HG02571 (cell line): ENCODE results near the gene CDK14.
A peak's percentile ranks its signal among the peaks of the same experiment; 100 is the strongest.
"Not testable (repeated sequence)": the region's sequence is repeated elsewhere in the genome, so short reads cannot be mapped to it uniquely, and the experiment has no call there.

Source experiments
- ATAC-seq: cut with Tn5 transposase; IDR thresholded peaks from one replicate; pipeline ENCODE4 v1.9.1; 2021; ENCODE audit warnings: mild to moderate bottlenecking, moderate library complexity; ENCODE audit not compliant: unreplicated experiment

CDK14 gene

DNA sequence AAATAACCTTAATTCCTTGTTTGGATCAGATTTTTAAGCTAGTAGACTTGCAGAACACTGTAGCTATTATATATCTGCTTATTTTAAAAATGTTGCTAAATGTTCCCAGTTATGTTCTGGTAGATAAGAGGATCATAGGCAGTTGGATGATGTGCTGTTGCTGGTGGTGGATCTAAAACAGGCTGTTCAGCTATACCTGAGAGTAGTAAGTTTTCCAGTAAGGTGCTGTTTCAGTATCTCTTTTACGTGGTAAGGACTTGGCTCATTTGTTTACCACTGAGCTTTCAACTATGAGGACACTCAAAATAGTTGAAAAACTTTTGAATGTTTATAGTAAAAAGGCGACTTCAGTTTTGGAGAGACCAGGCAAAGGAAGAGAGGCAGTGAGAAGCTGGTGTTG is 180.9 kb downstream of the CDK14 start:
- ATAC-seq = peak; percentile 94

DNA sequence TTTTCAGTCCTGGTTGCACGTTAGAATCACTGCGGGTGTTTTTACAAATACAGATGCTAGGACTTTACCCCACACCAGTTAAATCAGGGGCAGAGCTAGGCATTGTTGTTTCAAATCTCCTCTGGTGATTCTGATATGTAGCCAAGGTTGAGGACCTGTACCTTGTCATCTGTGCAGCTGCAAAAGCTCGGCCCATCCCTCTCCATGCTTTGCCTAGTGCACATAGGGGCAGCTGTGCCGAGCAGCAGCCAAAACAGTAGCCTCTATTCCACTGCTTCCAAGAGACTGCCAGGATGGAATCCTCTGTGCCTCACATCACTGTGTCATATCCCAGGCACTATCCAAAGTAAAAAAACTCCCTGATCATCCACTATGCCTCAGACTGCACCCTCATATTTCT is 181.3 kb downstream of the CDK14 start:
- ATAC-seq = peak; percentile 48

DNA sequence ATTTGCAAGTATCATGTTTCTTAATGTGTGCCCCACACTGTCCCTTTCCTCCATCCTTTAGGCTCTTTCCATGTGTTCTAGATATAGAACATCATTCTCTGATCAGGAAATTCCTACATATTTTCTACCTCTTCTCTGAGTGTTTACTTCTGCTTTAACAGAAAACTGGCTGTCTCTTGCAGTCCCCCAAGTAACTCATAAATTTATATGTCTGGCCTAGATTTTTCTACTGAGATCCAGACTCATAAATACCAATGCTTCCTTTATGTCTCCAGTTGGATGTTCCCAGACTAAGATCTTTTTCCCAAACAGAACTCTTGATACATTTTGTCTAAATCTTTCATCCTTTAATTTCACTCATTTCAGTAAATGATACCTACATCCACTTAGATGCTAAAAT is 181.8 kb downstream of the CDK14 start:
- no peak for ATAC-seq

DNA sequence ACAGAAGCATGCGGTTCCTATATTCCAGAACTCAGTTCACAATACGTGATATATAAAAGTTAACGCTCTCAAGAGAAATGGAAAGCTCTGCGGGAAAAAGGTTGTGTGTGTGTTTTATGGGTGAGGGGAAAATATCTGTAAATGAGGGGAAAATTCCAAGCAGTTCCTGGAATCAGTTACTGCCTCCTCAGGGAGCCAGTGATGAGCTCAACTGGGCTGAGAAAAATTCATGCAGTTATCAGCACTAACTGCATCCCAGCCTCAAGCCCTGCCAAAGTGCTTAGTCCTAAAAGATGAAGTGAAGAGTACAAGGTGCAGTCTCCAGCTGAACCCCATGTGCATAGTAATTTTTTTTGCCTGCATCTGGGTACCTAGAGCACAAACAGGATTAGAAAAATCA is 191.9 kb downstream of the CDK14 start:
- no peak for ATAC-seq

DNA sequence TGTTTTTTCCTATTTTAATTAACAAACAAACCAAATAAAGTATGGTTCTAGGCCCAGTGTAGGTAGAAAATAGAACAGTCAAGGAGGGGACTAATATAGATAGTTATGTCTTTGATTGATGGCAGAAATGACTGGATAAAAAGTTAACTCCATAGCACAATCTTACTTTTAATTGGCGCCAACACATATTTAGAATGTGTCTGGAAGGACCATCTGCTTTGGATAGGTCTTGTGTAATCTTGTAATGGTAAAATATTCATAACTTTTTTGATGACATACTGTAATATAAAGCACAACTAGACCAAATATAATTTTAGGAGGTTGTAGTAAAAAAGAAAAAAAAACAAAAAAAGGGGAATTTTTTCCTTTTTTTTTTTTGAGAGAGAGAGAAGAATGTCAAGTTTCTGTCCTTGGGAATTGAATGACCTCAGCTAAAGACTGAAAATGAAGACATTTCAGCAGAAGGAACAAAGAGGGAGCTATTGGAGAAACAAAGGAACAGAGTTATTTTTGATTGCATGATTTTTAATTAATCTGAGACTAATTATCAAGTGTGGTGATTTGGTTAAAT is 193.7 kb downstream of the CDK14 start:
- ATAC-seq = no peak

DNA sequence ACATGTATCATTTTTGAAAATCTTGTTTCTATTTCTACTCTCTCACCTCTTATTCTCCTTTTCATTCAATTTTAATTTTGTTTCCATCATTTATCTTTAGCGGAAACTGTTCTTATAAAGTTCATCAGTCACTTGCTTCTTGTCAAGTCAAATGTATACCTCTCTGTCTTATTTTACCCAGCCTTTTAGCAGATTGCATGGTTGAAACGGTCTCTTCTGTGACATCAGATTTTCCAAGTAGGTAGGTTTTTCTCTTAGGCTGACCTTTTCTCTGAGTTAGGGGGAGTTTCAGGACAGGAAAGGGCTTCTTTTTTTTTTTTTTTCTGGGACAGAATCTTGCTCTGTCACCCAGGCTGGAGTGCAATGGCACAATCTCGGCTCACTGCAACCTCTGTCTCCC is 195.5 kb downstream of the CDK14 start:
- no peak for ATAC-seq

DNA sequence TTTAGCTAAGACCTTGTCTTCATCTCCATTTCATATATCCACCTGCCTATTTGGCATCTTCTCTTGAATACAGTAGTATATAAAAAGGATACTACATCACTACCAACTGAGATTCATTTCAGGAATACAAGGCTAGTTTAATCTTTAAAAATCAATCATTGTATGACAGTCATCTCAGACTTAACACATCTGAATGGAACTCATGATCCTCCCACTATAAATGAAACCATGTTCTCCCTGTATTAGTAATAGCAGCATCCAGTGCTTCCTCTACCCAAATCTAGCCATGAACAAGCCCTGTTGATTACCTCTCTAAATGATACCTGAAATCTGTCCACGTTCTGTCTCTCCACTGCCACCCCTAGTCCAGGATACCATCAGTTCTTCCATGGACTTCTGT is 196.2 kb downstream of the CDK14 start:
- ATAC-seq = no peak

DNA sequence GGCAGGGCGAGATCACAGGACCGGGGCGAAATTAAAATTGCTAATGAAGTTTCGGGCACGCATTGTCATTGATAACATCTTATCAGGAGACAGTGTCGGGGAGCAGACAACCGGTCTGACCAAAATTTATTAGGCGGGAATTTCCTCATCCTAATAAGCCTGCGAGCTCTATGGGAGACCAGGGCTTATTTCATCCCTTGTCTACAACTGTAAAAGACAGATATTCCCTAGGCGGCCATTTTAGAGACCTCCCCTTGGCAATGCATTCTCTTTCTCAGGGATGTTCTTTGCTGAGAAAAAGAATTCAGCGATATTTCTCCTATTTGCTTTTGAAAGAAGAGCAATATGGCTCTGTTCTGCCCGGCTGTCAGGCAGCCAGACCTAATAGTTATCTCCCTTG is 198.1 kb downstream of the CDK14 start:
- ATAC-seq = not testable (repeated sequence)

DNA sequence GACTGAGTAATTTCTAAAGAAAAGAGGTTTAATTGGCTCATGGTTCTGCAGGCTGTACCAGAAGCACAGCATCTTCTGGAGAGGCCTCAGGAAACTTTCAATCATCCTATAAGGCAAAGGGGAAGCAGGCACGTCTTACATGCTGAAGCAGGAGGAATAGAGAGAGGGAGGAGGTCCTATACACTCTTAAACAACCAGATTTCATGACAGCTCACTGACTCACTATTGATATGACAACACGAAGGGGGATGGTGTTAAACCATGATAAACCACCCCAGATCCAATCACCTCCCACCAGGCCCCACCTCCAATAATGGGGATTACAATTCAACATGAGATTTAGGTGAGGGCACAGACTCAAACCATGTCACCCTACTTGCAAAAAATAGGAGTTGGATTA is 201.5 kb downstream of the CDK14 start:
- no peak for ATAC-seq

DNA sequence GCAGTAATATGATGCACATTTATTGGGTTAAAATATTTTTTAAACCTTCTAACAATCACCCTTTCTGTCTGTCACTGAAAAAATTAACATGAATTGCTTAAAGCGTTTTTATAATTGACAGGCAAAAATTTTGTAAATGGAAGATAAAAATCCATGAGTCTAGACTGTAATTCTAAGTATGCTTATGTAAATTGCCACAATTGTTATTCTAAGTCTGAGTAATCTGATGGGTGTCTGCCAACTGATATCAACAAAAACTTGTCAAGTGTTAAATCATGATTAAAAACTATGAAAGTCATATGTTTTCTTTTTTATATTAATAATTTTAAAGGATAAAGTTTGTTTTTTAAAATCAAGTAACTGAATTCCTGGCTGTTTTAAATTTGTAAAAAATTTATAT is 208.2 kb downstream of the CDK14 start:
- ATAC-seq = no peak

DNA sequence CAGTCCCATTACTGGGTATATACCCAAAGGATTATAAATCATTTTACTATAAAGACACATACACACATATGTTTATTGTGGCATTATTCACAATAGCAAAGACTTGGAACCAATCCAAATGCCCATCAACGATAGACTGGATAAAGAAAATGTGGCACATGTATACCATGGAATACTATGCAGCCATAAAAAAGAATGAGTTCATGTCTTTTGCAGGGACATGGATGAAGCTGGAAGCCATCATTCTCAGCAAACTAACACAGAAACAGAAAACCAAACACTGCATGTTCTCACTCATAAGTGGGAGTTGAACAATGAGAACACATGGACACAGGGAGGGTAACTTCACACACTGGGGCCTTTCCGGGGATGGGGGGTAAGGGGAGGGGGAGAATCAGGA is 219.4 kb downstream of the CDK14 start:
- not testable (repeated sequence) for ATAC-seq

DNA sequence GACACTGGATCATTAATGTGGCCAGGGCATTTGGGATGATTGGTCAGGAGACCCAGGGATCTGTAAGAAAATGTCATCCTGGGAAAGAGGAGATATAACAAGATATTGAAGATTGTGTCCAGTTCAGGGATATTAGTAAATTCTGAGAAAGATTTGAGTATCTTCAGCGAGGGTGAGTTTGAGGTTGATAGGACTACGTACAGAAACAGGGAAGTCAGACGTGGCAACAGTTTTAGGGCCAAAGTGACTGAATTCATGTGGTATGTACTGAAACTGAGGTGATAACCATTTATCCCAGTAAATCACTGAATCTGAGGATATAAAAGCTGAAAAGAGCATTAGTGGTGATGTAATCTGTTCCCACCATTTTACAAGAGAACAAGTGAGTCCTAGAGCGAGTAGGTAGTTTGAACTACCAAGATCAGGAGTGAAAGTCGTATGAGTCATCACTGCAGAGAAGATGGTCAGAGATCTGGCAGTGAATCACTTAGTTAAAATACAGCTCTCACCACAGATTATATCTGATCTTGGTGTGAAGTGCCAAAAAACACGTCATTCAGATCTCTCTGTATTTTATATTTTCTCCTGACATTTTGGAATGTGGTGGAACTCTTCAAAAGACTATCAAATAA is 220.5 kb downstream of the CDK14 start:
- ATAC-seq = peak; percentile 100

DNA sequence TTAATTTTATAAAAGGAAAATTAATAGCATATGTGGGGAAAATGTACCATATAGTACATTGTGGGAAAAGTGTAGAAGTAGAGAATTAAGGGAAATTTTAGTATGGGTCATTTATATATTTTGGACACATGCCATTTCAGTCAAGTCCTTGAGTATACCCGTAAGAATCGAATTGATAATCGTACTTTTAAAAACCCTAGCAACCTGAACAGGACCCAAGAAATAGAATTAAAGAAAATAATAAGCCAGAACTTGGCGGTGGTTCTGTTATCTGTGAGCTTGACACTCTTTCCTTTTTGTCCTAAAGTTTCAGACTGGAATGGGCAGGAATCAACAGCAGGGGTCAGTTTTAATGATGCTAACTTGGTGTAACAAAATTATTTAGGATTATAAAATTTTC is 221.0 kb downstream of the CDK14 start:
- no peak for ATAC-seq

DNA sequence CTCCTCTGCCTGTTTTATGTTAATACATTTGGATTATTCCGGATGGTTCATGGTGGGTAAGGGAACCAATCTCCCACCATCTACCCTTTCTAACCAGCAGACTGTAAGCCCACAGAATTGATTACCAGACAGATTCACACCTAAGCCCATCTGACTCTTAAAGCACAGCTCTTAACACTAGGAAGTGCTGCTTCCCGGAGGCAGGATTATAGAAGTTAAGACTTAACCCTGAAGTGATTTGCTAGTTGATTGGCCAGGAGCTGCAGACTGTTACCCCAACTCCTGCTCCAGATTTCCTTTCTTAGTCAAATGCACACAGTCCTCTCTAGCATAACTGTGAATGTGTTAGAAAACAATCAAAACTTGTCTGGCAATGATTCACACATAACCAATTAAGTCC is 221.7 kb downstream of the CDK14 start:
- no peak for ATAC-seq

DNA sequence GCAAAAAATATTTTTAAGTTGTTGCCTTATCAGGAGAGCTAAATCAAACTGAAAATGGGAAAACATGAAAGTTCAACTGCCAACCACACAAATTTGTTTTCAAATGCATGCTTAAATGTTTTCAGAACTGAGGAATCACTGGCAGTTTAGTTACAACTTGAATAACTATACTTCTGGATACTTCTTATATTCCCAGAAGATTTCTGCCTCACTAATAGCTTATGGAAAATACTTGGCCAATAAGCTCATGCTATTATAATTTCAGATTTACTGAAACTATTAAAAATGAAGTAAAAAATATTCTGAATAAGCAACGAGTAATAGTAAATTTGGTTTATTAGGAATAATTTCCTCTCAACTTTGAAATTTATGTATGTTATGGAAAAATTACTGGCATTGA is 222.2 kb downstream of the CDK14 start:
- ATAC-seq = no peak

DNA sequence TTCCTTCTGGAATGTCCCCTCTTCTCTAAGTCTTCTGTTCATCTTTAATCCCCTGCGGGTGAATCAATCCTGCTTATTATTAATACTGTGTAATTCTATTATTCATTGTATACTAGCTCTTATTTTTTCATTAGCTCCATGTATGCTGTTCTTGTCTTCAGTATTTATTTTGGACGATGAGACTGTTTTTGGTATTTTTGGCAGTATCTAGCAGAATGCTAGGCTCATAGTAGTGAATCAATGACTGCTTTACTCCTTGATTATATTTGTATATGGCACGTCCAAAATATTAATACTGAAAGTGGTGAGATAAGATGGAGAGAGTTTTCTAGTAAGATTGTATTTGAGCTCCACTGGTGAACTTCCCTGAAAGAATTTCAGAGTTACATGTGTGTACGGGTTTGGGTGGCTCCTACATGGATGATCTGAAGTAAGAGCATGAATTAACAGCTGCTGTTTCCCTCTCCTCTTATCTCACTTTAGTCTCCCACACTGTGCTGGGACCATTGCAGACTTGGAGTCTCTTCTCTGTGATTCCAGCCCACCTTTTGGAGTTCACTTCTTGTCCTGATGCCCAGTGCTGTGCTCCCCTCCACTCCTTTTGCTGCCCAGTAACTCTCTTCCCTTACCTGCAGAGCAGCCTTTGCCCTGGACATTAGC is 226.0 kb downstream of the CDK14 start:
- ATAC-seq = no peak

DNA sequence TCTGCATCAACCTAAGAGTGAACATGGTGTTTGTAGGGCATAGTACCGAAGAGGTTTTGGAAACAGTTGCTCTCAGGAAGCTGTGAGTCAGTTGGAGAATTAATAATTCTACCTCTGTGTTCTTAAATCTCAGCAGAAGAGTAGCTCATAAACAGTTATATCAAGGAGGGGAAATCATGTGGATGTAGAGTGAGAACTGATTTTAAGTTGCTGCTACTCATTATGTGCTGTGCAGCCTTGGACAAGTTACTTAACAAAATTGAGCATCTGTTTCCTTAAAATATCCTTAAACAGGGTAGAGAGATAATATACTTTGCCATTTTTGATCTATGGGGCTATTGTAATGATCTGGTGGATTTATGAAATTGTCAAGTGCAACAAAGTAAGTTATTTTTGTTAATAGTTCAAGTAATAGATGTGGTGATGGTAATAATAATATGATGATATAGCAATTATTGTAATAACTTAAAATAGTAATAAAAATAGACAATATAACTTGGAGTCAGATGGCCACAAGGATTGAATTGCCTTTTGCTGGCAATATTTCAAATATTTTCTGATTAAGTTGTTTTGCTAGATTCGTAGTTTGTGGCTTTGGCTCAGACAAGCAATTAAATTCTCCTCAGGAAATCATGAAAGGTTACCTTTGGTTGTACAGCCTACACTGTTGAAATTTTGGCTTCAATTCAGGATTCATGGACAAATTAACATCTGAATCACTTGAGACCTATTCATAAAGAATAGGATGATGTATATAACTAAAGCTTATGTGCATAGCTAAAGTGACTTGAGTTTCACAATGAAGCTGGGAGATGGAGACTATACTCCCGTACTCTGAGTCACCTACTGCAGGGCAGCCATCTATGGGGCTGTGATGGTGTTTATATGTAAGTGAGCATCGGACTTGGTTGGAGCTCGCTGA is 228.5 kb downstream of the CDK14 start:
- no peak for ATAC-seq

DNA sequence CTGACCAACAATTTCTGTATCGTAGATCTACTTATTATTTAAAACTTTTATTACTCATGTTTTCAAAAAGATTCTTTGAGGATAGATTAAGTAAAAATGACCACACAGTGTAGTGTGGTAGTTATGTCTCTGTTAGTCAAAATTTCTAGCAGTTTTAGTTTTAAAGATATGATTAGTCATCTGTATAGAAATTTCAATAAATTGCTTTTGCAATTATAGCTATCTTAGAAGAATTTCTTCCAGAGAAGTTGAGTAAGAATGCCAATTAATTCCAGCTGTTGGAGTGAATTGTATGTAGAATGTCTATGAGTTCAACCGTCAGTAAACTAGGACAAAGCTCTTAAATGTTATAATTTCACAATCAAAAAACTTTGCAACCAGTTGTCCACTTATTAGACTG is 229.7 kb downstream of the CDK14 start:
- no peak for ATAC-seq

DNA sequence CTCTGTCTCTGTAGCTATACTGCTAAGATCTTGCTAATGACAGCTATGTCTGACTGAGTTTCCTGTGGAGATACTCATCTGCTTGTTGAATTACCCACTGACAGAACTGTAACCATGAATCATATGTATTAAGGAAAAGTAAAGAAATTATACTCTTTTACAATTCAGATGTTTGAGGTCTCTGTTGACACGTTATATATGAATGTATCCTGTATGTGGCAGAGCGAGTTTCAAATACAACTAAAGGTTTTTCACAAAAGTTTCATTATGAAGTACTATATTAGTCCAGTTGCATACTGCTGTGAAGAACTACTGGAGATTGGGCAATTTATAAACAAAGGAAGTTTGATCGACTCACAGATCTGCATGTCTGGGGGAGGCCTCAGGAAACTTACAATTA is 232.5 kb downstream of the CDK14 start:
- ATAC-seq = no peak

DNA sequence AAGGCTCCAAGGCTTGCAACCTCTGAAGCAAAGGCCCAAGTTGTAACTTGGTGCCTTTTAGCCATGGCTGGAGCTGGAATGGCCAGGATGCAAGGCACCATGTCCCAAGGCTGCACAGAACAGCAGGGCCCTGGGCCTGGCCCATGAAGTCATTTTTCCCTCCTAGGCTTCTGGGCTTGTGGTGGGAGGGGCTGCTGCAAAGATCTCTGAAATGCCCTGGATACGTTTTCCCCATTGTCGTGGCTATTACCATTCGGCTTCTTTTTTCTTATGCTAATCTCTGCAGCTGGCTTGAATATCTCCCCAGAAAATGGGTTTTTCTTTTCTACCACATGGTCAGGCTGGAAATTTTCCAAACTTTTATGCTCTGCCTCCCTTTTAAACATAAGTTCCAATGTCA is 234.2 kb downstream of the CDK14 start:
- ATAC-seq = no peak

DNA sequence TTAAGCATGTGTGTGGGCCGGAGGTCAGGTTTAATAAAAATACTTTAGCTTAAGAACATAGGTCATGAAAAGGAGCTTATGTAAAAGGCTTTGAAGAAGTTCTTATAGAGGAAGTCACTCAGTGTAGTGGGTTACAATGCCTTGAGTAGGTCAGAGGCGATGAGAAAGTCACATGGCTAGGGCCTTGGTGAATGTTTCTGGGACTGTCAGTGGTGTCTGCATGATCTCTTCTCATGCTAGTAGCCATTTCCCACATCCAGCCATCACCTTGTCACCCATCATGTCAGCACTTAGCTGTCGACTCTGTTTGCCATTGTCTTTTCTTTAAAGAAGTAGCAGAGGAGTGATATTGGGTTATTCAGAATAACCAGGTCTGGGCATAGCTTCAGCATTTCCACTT is 236.6 kb downstream of the CDK14 start:
- no peak for ATAC-seq

DNA sequence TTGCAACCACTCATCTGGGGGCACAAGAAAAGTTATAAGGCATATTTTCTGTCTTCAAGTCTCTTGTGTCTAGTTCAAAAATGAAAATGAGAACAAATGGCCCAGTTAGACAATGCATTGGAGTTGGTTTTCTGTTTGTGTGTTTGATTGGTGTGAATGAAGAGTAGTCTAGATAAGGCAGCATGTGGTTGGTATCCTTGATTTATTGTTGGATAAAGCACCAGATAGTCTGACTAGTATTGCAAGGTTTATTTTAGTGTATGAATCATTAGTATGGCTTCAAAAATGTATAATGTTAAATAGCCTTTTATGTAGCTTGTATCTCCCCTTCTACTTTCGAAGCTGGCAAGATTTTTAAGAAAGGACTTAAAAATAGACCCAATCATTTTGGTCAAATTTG is 237.3 kb downstream of the CDK14 start:
- no peak for ATAC-seq
